Ovary (tissue), 10 donors: ENCODE data around the gene SCYL3. TPM values are rescaled to one million over a fixed set of nuclear protein-coding genes. Genes with fewer than 3 reads are reported as not detected.

Experiments
- DNase-seq, 5 donors: peaks; one replicate each; pipeline ENCODE4 v3.0.0-alpha.2; 2019 to 2020
- H3K27ac ChIP-seq, 2 donors: fragments of 200-600 bp; one replicate each; pipeline versions ENCODE4 v1.5.1 to v1.8.0; 2019 to 2022
- H3K27me3 ChIP-seq: fragments of 200-600 bp; one replicate; pipeline ENCODE4 v1.8.0; 2022
- H3K36me3 ChIP-seq: fragments of 200-600 bp; sonication (generic); one replicate; pipeline ENCODE4 v1.5.1; 2019
- H3K4me1 ChIP-seq: one replicate; pipeline ENCODE4 v1.8.1; 2013; ENCODE audit warnings: mild to moderate bottlenecking, moderate library complexity; ENCODE audit not compliant: insufficient read depth
- H3K4me3 ChIP-seq: fragments of 200-600 bp; sonication (generic); one replicate; pipeline ENCODE4 v1.5.1; 2017
- H3K9me3 ChIP-seq, 2 donors: fragments of 200-600 bp in 1 of 2; sonication (generic) in 1 of 2; one replicate each; pipeline versions ENCODE4 v1.5.1 to v1.8.1; 2013 to 2019; ENCODE audit warnings: mild to moderate bottlenecking in 1 of 2, moderate library complexity in 1 of 2
- EP300 ChIP-seq: sonication (generic); formaldehyde crosslinking; IDR thresholded peaks from one replicate; pipeline ENCODE4 v1.6.1; 2017; ENCODE audit warnings: antibody characterized with exemption
- POLR2A ChIP-seq: fragments of 450-650 bp; IDR thresholded peaks from one replicate; pipeline ENCODE4 v1.6.1; 2017; ENCODE audit warnings: antibody characterized with exemption, mild to moderate bottlenecking, moderate library complexity
- WGBS, 3 donors: extraction: QIAGEN DNeasy Blood & Tissue Kit in 1 of 3; methylation state at CpG; one replicate each; pipeline versions ENCODE4 v1.1.5 to v1.1.7; 2013 to 2017; 5-methylcytosine and 5-hydroxymethylcytosine counted together
- intact Hi-C, 4 donors: fragments of 100-400 bp; cut with DNase I; formaldehyde crosslinking; loops; one replicate each; pipeline versions ENCODE4 v1.11.0 to v1.15.1; 2022 to 2023
- long read RNA-seq, 3 donors: library from polyadenylated mRNA in 2 of 3; unstranded in 2 of 3; transcript quantifications; one replicate each; pipeline ENCODE4 v2.0.0 and lab custom pipeline, GENCODE V29; 2021 to 2026
- polyA plus RNA-seq, 2 donors: library from polyadenylated mRNA; stranded (reverse); fragments of 200-250 nt in 1 of 2; fragments of 350-450 nt in 1 of 2; fragmentation: Illumina TruSeq in 1 of 2; extraction: RNeasy Lipid Tissue Mini Kit (QIAGEN cat#74804) in 1 of 2; gene quantifications; one replicate each; pipeline ENCODE4 v1.2.3, GENCODE V29; 2013 to 2014
- total RNA-seq, 7 donors: library from RNA; depleted of rRNA in 2 of 7; stranded (reverse); fragments of >200 nt in 2 of 7; fragmentation: NEBNext Ultra II Directional in 3 of 7; extraction: Animal tissue kit (Norgen Biotek cat#: 25700) in 3 of 7; gene quantifications; one replicate each; pipeline versions ENCODE4 v1.1.0 to v1.2.4, GENCODE V29; 2016 to 2023
- TF ChIP-seq, protein P1 (sequence below), 3 donors: fragments of 450-650 bp in 2 of 3; fragments of 200-600 bp in 1 of 3; IDR thresholded peaks; one replicate each; pipeline versions ENCODE4 v1.5.1 to v1.8.0; 2016 to 2022; ENCODE audit warnings: antibody characterized with exemption in 3 of 3, mild to moderate bottlenecking in 1 of 3
- donor health status: DM: no; HTN: no; CAD: no; lungs with moderate emphysema.
- donor health status: DM: no; HTN: no; CAD: no.
- donor health status: Bipolar disorder and iron deficiency.
- donor health status: DM: yes; HTN: yes; CAD: no.
- donor health status: DM: no; HTN: no; CAD: no.
- donor health status: DM: yes; HTN: yes; CAD: no.

The SCYL3 gene
- total RNA-seq (10 to 100 TPM in 4 of 7 donors, 1 to 10 TPM in 3; 6.3 to 15.3 (median 10.9) TPM), polyA plus RNA-seq (1 to 10 TPM; 6.9 to 7.3 TPM)
- long read RNA-seq, donor 1, full-length matches to known transcripts: 2 of 8 reads
- long read RNA-seq, donor 1, partial matches to known transcripts: 4 of 8 reads
- long read RNA-seq, donor 1, other reads (novel, unspliced or antisense): 2 of 8 reads
- long read RNA-seq, donor 2, full-length matches to known transcripts: 2 of 7 reads
- long read RNA-seq, donor 2, partial matches to known transcripts: 5 of 7 reads
- long read RNA-seq, donor 2, other reads (novel, unspliced or antisense): 0 of 7 reads
- long read RNA-seq, donor 3, full-length matches to known transcripts: 7 of 12 reads
- long read RNA-seq, donor 3, partial matches to known transcripts: 0 of 12 reads
- long read RNA-seq, donor 3, other reads (novel, unspliced or antisense): 5 of 12 reads

- peak; percentile 92 to 95 (median 93) for DNase-seq
- H3K27ac ChIP-seq: peak within 1 kb of the TSS; percentile 85 to 96
- H3K4me3 ChIP-seq: peak within 1 kb of the TSS; percentile 88
- 0% methylated on average over 31 to 52 of the region's 52 CpGs for WGBS, 3 donors
- H3K9me3 ChIP-seq: no peaks in the 10 kb centered on the region
- peaks cover 3% of the 10 kb centered on the region for H3K4me1 ChIP-seq
- intact Hi-C loops: no loop called here
- TF ChIP-seq EP300: peak; percentile 40
- TF ChIP-seq POLR2A: peak; percentile 64
- TF ChIP-seq, protein P1, sequence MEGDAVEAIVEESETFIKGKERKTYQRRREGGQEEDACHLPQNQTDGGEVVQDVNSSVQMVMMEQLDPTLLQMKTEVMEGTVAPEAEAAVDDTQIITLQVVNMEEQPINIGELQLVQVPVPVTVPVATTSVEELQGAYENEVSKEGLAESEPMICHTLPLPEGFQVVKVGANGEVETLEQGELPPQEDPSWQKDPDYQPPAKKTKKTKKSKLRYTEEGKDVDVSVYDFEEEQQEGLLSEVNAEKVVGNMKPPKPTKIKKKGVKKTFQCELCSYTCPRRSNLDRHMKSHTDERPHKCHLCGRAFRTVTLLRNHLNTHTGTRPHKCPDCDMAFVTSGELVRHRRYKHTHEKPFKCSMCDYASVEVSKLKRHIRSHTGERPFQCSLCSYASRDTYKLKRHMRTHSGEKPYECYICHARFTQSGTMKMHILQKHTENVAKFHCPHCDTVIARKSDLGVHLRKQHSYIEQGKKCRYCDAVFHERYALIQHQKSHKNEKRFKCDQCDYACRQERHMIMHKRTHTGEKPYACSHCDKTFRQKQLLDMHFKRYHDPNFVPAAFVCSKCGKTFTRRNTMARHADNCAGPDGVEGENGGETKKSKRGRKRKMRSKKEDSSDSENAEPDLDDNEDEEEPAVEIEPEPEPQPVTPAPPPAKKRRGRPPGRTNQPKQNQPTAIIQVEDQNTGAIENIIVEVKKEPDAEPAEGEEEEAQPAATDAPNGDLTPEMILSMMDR (IDR thresholded peaks at IDR 0.05): no peak
- H3K27me3 ChIP-seq: no peaks in the 10 kb centered on the region
- no peaks in the 10 kb centered on the region for H3K36me3 ChIP-seq
These were observed at the start of gene SCYL3 for GRCh38 chr1:169893645-169894423. SCYL3 (minus strand) TSS chr1:169893896; CDS start chr1:169888840, 5,056 bp downstream.

DNA sequence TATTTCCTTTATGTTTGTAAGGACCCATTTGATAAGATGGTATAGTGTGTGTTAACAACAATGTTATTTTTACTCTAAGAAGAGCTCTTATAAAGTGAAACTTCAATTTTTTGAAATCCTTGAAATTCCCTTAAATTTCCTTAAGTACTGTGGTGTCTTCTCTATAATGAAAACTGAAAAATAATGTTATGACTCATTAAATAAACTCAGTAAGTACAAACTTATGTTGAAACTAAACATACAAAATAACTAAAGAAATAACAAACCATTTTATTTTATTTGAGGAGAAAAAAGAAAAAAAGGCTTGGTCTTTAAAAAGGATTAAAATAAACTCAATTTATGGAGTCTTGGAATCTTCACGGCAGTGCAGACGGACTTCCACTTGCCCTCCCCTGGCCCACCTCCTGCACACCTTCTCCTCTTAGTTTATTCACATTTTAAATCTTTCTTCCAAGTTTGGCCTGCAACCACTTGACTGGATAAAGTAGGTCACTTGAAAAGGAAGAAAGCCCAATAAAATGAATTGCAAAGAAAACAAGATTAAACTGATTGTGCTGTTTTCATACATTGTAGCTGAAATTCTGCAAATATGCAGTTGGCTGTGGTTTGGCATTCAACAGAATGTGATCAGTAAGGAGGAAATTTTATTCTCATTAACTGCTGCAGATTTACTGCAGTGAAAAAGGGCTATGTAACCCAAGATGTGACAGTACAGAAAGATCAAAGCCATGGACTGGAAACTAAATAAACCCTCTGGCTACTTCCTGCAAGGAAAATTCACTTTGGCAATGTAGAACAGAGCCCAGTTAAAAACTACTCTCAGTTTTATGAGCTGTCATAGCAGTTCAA, 48.5 kb upstream of the SCYL3 start:
- TF ChIP-seq, protein P1 (IDR thresholded peaks at IDR 0.05): no peak
- TF ChIP-seq POLR2A (no peak), EP300 (no peak)
- 21 to 33% (median 24%) methylated on average over 2 of the region's 2 CpGs for WGBS, 3 donors
- H3K27ac ChIP-seq: no peak overlapping the region

GRCh38 chr1:169933984-169934725, 40.5 kb upstream of the SCYL3 start:
- H3K27ac ChIP-seq: no peak overlapping the region
- no peak overlapping the region for H3K4me3 ChIP-seq
- intact Hi-C loops: loop anchor here in 1 of 4 donors (10.0 kb wide), 1 partner anchor 831 kb away; no protein-coding TSS in a partner anchor
- H3K4me1 ChIP-seq: no peaks in the 10 kb centered on the region
- TF ChIP-seq POLR2A: no peak
- TF ChIP-seq, protein P1 (IDR thresholded peaks at IDR 0.05): no peak
- no peak for TF ChIP-seq EP300
- no peak for DNase-seq
- 48 to 52% (median 49%) methylated on average over 7 of the region's 7 CpGs for WGBS, 3 donors
- no peaks in the 10 kb centered on the region for H3K27me3 ChIP-seq
- no peaks in the 10 kb centered on the region for H3K36me3 ChIP-seq
- H3K9me3 ChIP-seq: no peaks in the 10 kb centered on the region

More for the DNA sequence above, 48.5 kb upstream of the SCYL3 start:
- intact Hi-C loops: no loop called here
- H3K4me3 ChIP-seq: no peak overlapping the region
- no peaks in the 10 kb centered on the region for H3K36me3 ChIP-seq
- H3K4me1 ChIP-seq: no peaks in the 10 kb centered on the region
- H3K27me3 ChIP-seq: no peaks in the 10 kb centered on the region
- H3K9me3 ChIP-seq: no peaks in the 10 kb centered on the region
- DNase-seq: no peak
